ENCODE results near the gene ARHGAP19.
"Not testable (repeated sequence)": the region's sequence is repeated elsewhere in the genome, so short reads cannot be mapped to it uniquely, and the experiment has no call there.

The ARHGAP19 gene

DNA sequence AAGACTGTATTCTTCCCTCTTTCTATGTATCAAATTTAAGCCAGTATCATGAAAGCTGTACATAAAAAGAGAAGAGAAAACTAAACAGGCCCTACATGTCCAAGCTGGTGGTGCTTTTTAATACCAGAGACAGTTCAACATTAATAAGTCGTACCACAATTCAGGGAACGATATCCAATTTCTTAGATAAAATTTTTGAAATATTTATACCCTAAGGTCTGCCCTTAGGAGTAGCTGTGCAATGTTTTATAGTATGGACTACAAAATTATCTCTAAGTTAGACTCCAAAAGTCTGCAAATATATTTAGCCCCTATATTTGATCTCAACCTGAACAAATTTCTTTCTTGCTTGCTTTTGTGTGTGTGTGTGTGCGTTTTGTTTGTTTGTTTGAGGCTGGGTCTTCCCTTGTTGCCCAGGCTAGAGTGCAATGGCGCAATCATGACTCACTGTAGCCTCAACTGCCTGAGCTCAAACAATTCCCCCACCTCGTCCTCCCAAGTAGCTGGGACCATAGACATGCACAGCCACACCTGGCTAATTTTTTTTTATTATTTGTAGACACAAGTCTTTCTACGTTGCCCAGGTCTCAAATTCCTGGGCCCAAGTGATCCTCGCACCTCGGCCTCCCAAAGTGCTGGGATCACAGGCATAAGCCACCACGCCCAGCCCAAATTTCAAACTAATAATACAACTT, 13.2 kb downstream of the ARHGAP19 start:
- DNase-seq: no peak

DNA sequence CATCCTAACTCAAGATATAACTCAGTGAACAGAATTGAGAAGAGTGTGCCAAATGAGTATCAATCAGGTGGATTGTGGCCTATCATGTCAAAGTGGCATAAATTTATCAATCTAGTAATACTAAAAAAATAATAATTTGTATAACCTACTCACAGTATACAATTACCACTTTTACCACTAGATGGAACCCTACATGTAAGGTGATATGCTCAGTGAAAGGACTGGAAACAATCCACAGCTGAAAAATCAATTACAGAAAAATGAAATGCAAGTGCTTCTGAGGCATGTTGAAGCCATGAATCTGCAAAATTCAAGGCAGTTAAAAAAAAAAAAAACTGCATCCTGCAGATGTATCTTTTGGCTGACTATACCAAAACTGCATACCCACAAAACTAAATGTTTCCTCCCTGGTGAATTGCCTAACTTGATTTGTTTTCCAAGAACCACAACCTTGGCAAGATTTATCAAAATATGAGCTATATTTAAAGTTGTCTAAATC, 13.9 kb downstream of the ARHGAP19 start:
- no peak for DNase-seq

DNA sequence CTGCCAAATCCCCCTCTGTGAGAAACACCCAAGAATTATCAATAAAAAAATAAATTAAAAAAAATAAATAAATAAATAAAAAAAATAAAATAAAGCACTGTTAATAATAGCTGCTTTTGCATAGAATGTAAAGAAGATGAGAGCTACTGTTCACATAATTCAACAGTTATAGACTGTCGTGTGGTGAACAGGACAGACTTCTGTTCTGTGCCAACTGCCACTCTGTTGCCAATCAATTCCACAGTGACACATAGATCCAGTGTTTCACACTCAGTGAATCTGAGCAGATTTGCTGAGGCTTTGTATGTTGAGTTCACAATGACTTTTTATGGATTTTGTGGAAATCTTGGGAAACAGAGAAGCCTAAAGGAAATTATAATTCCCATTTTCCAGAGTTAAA, 14.9 kb downstream of the ARHGAP19 start:
- no peak for DNase-seq

DNA sequence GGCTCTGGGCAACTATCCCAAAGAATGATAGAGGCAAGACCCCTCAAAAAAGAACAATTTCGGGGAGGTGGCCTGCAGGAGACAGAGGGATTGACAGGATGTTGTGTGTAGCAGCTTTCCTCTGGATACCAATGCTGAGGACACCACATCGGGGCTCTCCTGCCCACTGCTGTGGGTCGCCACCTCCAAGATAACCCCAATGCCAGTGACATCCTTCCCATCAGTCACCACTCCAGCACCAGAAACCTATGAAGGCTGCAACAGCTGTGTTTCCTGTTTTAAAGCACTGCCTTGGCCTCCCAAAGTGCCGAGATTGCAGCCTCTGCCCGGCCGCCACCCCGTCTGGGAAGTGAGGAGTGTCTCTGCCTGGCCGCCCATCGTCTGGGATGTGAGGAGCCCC, 17.6 kb downstream of the ARHGAP19 start:
- DNase-seq: no peak

DNA sequence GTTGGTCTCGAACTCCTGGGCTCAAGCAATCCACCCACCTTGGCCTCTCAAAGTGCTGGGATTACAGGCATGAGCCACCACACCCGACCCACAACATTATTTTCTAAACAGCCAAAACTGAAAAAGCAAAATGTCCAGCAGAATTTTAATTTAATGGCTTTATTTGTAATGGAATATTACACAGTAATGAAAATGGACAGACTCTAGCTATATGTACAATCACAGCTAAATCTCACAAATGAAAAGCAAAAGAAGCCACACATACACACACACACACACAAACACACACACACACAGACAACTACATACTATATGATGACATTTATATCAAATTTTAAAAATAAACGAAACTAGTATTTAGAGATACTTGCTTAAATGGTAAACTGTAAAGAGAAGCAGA, 18.7 kb downstream of the ARHGAP19 start:
- DNase-seq: no peak

DNA sequence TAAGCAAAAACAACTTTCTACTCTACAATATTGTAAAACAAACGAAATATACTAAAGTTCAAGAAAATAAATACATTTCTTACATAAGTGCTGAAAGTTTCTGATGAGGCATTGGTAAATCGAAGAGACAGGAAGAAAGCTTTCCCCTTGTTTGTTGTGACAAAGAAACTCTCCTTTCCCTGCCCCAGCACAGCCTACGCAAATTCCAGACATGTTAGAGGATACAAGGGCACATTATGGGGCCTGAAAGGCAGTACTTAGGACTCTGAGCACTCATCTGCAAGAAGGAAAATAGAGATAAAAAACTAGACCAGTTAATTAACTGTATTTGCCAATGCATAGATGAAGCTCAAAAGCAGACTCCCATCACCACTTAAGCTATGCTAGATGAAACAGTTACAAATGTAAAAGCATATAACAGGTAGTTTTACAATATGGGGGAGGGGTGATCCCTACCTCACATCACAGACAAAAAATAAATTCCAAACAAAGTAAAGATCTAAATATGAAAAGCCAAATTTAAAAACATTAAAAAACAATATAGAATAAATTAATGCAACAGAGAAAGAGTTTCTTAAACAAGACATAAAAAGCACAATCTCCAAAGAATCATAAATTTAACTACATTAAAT, 21.8 kb downstream of the ARHGAP19 start:
- no peak for DNase-seq

DNA sequence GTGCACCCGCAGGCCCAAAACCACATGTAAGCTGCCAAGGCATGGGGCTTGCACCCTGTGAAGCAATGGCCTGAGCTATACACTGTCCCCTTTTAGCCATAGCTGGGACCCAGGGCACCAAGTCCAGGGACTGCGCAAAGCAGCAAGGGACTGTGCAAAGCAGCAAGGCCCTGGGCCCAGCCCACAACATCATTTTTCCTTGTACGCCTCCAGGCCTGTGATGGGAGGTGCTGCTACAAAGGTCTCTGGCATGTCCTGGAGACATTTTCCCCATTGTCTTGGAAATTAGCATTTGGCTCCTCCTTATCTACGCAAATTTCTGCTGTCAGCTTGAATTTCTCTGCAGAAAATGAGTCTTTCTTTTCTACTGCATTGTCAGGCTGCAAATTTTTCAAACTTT, 24.8 kb downstream of the ARHGAP19 start:
- DNase-seq: no peak

DNA sequence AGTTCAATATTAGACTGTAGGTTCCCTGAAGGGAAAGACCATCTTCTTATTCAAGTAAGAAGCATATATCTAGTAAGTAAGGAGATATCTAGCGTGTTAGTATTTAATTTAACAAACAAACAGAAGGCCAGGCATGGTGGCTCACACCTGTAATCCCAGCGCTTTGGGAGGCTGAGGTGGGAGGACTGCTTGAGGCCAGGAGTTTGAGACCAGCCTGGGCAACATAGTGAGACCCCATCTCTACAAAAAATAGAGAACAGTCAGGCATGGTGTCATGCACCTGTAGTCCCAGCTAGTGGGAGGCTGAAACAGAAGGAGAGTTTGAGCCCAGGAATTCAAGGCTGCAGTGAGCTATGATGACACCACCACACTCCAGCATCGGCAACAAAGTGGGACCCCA, 27.3 kb downstream of the ARHGAP19 start:
- DNase-seq: not testable (repeated sequence)

DNA sequence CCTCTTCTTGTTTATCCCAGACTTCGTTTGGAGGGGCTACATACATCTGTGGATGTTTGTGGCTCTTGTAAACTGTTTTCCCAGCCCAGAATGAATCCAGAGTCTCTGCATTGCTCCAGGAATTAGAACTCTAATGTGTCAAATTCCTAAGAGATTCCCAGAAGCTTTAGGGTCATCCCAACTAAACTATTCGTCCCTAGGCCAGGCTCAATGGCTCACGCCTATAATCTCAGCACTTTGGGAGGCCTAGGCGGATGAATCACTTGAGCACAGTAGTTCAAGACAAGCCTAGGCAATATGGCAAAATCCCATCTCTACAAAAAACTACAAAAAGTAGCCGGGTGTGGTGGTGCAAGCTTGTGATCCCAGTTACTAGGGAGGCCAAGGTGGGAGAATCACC, 28.5 kb downstream of the ARHGAP19 start:
- no peak for DNase-seq

DNA sequence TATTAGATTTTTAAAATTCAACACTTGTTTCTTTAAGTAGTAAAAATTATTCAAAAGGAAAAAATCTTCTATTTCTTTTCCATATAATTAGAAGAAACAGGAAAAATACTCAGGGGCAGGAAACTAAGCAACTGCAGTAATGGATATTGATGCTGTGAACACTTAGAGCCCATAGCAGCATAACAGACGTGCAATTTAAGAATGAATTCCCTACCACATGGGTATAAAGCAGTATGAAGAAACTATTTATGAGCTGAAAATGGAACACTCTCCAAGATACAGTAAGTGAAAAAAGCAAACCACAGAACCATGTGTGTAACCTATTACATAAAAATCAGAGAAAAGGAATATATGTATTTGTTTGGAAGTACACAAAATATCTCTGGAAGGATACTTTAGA, 30.8 kb downstream of the ARHGAP19 start:
- no peak for DNase-seq

DNA sequence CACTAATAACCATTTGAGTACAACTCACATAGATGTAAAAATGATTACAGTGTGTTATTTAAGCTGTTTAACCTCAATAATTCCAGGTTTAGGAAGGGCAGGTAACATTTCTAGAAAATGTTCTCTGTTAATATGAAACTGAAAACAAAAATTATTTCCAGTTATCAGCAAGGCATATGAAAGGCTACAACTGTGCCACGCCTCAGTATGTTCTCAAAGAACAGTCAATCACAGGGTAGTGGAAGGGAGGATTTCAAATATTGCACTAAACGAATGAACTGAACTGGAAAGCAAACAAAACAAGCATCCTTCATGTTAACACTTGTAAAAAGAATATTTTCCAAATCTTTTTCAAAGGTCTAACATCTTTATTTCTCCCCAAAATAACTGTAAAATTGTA, 31.3 kb downstream of the ARHGAP19 start:
- no peak for DNase-seq

DNA sequence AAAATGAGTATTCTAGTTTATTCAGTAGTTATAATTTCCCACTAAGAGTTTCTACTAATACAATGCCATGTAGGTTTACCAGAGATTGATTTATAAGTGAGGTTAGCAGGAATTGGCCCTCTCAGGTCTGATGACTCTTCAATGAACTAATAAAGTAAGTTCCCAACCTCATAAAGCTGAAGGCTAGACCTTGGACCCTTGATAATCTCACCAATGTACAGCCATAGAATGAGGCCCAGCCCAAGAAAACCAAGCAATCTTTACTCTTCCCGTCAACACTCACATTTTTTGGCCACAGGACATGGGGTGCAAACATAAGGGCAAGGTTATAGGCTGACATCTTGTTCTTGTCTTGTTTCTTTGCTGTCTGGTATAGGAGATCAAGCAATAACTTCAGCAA, 33.3 kb downstream of the ARHGAP19 start:
- no peak for DNase-seq

DNA sequence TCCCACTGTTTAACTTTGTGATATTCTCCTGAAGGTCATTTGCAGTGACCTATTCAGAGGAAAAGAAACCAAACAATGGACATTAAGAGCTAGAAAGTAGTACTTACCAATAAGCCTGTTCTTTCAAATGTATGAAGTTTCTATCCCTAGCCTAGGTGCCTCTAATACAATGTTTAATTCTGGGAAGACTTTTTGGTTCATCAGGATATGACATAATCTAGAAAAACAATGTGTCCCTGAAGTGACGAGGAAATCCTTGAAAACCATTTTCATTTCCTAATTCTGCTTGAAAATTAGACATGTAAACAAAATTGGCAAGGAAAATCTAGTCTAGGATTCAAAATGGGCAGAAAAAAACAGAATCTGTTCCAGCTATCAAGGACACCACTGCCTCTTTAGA, 36.1 kb downstream of the ARHGAP19 start:
- no peak for DNase-seq

DNA sequence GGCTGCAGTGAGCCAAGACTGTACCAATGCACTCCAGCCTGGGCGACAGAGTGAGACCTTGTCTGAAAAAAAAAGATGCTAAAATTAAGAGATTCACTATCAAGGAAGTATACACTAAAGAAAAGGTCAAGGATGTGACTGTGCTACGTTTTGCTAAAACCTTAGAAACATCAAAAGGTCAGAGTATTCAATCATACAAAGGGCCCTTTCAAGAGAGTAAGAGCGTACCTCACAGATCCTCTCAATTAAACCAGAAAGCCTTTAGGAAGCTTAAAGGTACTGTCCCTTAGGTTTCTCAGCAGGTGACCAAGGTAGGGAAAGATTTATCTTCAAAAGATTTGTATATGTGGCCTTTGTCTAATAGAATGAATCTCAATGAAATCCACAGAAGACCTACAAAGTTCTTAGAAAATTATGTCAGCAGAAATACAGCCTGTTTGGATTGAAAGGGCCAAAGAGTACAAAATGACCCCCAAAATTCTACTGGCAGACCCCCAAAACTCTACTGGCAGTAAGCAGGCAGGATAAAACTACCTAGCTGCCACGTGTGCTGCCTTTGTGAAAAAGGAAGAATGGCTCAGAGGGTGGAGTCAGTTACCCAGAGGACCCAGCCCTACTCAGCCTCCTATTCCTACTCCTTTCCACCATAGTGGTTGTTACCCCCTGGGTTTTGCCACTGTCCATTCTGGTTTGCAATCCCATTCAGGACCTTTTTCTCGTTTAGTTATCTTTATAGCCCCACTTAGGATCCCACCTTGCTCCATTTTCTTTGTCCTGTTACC, 36.7 kb downstream of the ARHGAP19 start:
- DNase-seq: no peak

DNA sequence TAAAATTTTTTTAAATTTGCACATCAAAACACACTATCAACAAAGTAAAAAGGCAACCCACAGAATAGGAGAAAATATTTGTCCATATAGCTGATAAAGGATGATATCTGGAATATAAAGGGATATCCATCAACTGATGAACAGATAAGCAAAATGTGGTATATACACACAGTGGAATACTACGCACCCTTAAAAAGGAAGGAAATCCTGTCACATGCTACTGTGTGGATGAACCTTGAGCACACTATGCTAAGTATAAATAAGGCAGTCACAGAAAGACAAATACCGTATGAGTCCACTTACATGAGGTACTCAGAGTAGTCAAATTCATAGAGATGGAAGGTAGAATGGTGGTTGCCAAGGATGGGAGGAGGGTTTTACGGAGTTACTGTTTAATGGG, 37.7 kb downstream of the ARHGAP19 start:
- no peak for DNase-seq

DNA sequence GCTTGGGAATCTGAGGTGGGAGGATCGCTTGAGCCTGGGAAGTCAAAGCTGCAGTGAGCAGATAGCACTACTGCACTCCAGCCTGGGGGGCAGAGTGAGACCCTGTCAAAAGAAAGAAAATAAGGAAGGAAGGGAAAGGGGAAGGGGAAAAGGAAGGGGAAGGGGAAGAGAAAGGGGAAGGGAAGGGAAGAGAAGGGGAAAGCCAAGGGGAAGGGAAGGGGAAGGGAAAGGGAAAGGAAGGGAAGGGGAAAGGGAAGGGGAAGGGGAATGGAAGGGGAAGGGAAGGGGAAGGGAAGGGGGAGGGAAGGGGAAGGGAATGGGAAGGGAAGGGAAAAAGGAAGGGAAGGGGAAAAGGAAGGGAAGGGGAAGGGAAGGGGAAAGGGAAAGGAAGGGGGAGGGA, 41.5 kb downstream of the ARHGAP19 start:
- DNase-seq: no peak

DNA sequence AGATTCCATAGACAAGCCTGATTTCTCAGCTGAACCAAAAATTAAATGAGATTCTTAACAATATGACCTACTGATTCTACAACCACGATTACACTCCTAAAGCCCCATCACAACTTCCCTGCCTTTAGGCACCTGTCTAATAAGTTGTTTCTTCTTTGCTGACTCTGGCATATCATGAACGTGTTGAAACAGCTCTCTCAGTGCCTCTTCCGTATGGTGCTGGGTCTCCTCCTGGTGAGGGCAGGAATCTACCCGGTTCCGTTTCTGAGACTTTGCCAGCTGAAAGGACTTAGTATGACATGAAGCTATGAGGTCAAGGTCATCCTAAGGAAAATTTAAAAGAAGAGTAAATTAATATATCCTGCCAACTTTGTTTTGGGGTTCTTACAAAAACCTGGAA, 48.6 kb downstream of the ARHGAP19 start:
- no peak for DNase-seq

DNA sequence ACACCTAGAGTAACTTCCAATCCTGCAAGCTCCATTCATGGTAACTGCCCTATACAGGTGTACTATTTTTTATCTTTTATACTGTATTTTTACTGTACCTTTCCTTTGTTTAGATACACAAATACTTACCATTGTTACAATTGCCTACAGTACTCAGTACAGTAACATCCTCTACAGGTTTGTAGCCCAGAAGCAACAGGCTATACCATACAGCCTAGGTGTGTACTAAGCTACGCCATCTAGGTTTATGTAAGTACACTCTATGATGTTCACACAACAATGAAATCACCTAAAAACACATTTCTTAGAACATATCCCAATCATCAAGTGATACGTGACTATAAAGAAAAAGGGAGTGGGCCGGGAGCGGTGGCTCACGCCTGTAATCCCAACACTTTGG, 53.6 kb downstream of the ARHGAP19 start:
- no peak for DNase-seq

DNA sequence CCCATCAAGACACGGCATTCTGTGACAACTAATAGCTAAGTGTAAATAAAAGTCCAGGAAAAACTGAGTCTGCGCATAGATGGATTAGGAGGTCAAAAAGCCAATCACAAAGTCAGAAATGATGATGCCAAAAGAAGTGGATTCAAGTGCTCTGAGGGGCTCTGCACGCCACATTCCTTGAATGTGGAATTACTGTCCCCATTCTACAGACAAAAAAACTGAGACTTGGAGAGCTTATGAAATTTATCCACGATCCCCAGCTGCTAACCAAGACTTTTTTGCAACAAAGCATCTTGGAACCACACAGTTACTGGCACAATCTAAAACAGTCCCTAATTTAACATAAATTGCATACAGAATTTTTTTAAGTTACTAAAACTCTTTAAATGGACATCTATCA, 57.1 kb downstream of the ARHGAP19 start:
- DNase-seq: no peak

DNA sequence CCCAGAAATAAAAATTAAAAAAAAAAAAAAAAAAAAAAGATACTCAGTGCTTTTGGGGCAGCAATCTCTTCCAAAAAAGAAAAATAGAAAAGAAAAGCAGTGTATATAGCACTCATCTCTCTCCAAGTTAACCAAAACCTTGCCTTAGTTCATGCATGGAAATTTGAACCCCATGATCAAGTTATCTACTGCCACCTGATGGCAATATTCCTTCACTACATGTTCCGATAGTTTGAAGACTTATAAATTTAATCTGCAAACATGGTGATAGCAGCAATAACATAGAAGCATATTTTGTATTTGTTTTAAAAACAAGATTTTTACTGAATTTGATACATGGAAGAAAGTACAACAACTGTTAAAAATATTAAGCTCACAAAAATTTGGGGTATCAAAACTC, 58.0 kb downstream of the ARHGAP19 start:
- no peak for DNase-seq

DNA sequence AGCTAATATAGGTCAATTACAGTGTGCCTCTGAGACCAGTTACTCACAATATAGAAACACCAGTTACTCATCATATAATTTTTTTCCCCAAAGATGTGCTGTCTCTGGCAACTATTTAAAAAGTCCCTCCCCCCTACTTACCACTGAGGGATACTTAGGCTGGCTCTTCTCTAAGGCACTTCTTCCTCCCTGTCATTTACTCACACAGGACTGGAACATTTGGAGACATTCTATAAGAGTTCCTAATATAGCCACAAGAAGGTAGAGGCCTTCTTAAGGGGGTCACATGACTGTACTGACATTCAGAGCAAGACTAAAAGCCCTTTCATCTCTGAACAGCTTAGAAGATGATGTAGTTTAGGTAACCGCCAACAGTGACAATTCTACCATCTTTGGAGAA, 62.3 kb downstream of the ARHGAP19 start:
- no peak for DNase-seq

DNA sequence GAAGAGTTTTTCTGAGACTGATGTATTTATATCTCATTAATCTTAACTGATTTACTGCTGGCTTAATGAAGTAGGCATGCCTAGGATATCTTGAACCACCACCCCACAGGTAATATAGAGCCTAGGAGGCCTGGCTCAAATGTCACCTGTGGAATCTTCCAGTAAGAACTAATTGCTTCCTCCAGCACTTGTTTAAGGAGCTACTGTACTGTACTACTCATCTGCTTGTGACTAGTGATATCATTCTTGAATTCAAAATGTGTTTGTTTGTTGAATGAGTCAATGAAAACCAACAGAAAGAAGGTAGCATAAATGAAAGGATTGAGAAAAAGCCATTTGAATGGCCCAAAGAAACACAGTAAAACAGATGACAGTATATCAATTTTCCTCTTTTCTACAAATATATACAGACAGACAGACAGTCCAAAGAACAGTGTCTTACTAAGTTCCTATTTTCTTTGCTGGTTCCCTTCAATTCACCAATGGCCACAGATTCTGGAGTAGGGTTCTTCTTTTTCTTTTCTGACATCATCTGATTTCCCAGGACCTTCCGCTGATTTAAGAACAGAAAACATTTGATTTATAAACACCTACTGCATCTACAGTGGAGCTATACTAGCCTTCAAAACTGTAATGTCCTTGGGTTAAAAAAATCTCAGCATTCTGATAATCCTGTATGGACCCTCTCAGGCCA, 63.0 kb downstream of the ARHGAP19 start:
- no peak for DNase-seq

DNA sequence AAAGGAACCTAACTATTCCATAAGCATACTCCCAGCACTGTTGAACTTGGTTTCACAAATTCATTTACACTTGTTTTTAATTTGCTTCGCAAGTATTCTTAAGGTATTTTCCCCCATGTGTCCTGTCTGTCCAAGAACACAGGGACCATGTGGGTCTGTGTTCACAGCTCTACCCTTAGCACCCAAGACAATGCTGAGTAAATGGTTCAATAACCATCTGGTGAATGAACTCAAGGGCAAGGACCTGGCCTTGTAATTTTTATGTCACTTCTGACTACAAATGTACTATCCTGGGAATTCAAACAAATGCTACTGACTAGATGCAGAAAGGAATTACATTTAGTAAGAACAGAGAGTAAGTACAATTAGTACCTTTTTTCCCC, 63.7 kb downstream of the ARHGAP19 start:
- no peak for DNase-seq

All from stimulated activated naive CD4-positive, alpha-beta T cell treated with Interleukin-2 at 50 U/mL for 16 hours (primary cell).